Right lobe of liver (tissue), 4 donors: ENCODE measurements around the gene ABLIM2.
"Not testable (repeated sequence)": the region's sequence is repeated elsewhere in the genome, so short reads cannot be mapped to it uniquely, and the experiment has no call there.

Source experiments
- POLR2A ChIP-seq: fragments of 450-650 bp; IDR thresholded peaks from one replicate; pipeline ENCODE4 v1.6.1; 2017; ENCODE audit warnings: antibody characterized with exemption, mild to moderate bottlenecking
- TF ChIP-seq, protein P1 (sequence below), 4 donors: fragments of 200-600 bp in 3 of 4; fragments of 450-650 bp in 1 of 4; IDR thresholded peaks; one replicate each; pipeline versions ENCODE4 v1.5.1 to v1.8.0; 2016 to 2022; ENCODE audit warnings: antibody characterized with exemption in 4 of 4, mild to moderate bottlenecking in 2 of 4
- donor health status: DM: no; HTN: no; CAD: no.
- donor health status: DM: no; HTN: no; CAD: no.
- donor health status: DM: no; HTN: yes; CAD: no.

DNA sequence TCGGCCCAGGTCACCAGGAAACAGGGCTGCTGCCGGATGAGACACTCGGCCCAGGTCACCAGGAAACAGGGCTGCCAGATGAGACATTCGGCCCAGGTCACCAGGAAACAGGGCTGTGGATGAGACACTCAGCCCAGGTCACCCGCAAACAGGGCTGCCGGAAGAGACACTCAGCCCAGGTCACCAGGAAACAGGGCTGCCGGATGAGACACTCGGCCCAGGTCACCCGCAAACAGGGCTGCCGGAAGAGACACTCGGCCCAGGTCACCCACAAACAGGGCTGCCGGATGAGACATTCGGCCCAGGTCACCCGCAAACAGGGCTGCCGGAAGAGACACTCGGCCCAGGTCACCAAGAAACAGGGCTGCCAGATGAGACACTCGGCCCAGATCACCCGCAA, 240.4 kb downstream of the ABLIM2 start:
- TF ChIP-seq, protein P1, sequence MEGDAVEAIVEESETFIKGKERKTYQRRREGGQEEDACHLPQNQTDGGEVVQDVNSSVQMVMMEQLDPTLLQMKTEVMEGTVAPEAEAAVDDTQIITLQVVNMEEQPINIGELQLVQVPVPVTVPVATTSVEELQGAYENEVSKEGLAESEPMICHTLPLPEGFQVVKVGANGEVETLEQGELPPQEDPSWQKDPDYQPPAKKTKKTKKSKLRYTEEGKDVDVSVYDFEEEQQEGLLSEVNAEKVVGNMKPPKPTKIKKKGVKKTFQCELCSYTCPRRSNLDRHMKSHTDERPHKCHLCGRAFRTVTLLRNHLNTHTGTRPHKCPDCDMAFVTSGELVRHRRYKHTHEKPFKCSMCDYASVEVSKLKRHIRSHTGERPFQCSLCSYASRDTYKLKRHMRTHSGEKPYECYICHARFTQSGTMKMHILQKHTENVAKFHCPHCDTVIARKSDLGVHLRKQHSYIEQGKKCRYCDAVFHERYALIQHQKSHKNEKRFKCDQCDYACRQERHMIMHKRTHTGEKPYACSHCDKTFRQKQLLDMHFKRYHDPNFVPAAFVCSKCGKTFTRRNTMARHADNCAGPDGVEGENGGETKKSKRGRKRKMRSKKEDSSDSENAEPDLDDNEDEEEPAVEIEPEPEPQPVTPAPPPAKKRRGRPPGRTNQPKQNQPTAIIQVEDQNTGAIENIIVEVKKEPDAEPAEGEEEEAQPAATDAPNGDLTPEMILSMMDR (IDR thresholded peaks at IDR 0.05) = not testable (repeated sequence)
- TF ChIP-seq POLR2A = not testable (repeated sequence)
